HFFc6 (cell line): ENCODE data around the gene ST3GAL3. TPM values are rescaled to one million over a fixed set of nuclear protein-coding genes. Genes with fewer than 3 reads are reported as not detected.

Experiments
- DNase-seq: peaks from one replicate; pipeline ENCODE4 v3.0.0-alpha.2; 2018
- H3K27ac Mint-ChIP-seq: 2 replicates; pipeline ENCODE4 v1.8.0; 2020; ENCODE audit warnings: mild to moderate bottlenecking, mixed read lengths
- H3K27me3 Mint-ChIP-seq: 2 replicates; pipeline ENCODE4 v1.8.0; 2021; ENCODE audit warnings: mild to moderate bottlenecking, moderate library complexity, mixed read lengths; ENCODE audit not compliant: insufficient read depth
- H3K36me3 Mint-ChIP-seq: 2 replicates; pipeline ENCODE4 v1.8.0; 2021; ENCODE audit warnings: low read depth, mixed read lengths
- H3K4me1 Mint-ChIP-seq: 2 replicates; pipeline ENCODE4 v1.8.0; 2020; ENCODE audit warnings: low read depth, mixed read lengths
- H3K4me3 Mint-ChIP-seq: 2 replicates; pipeline ENCODE4 v1.8.0; 2020; ENCODE audit warnings: mild to moderate bottlenecking, moderate library complexity, mixed read lengths
- H3K9me3 Mint-ChIP-seq: 2 replicates; pipeline ENCODE4 v1.8.0; 2020; ENCODE audit warnings: mild to moderate bottlenecking, mixed read lengths
- CTCF ChIP-seq: fragments of 200-600 bp; sonication (generic); IDR thresholded peaks from 2 replicates; pipeline ENCODE4 v1.5.0; 2021; ENCODE audit warnings: antibody characterized with exemption, mild to moderate bottlenecking
- total RNA-seq, 6 experiments: library from RNA; stranded (reverse); fragmentation: NEBNext Ultra II Directional; extraction: Animal tissue kit (Norgen Biotek cat#: 25700); gene quantifications; 2 replicates in 1 of 6; 3 replicates in 5 of 6; pipeline ENCODE4 v1.2.3, GENCODE V29; 2021

The ST3GAL3 gene
- total RNA-seq, 6 experiments from 2014 or later = 15.2 to 22.3 (median 18.0) TPM

GRCh38 chr1:43789604-43790550, 82.5 kb downstream of the ST3GAL3 start:
- DNase-seq = no peak
- Mint-ChIP-seq H3K4me1 (peaks cover 1% of the 10 kb centered on the region; the same call in 1 of the 2 replicates), H3K27ac (no peak overlapping the region), H3K4me3 (no peak overlapping the region), H3K9me3 (no peaks in the 10 kb centered on the region), H3K27me3 (no peaks in the 10 kb centered on the region), H3K36me3 (peaks cover 11% of the 10 kb centered on the region; the same call in 1 of the 2 replicates)
- no peak for TF ChIP-seq CTCF

- Mint-ChIP-seq H3K4me3 (no peak overlapping the region), H3K27me3 (no peaks in the 10 kb centered on the region), H3K9me3 (no peaks in the 10 kb centered on the region), H3K36me3 (peaks cover 13% of the 10 kb centered on the region), H3K27ac (no peak overlapping the region), H3K4me1 (peaks cover 10% of the 10 kb centered on the region)
- no peak for DNase-seq
- no peak for TF ChIP-seq CTCF
These were observed 83.9 kb downstream of the ST3GAL3 start for GRCh38 chr1:43791243-43791642.

GRCh38 chr1:43796111-43796581, 88.8 kb downstream of the ST3GAL3 start:
- no peaks in the 10 kb centered on the region for H3K27me3 Mint-ChIP-seq
- peak; percentile 28 for DNase-seq
- H3K27ac Mint-ChIP-seq = no peak overlapping the region
- H3K36me3 Mint-ChIP-seq = peaks cover 33% of the 10 kb centered on the region
- TF ChIP-seq CTCF = no peak
- H3K4me1 Mint-ChIP-seq = peaks cover 34% of the 10 kb centered on the region
- no peaks in the 10 kb centered on the region for H3K9me3 Mint-ChIP-seq
- no peak overlapping the region for H3K4me3 Mint-ChIP-seq

GRCh38 chr1:43797891-43798290, 90.6 kb downstream of the ST3GAL3 start:
- TF ChIP-seq CTCF = no peak
- peaks cover 34% of the 10 kb centered on the region for H3K4me1 Mint-ChIP-seq

GRCh38 chr1:43799656-43800635, 92.6 kb downstream of the ST3GAL3 start:
- peak overlapping the region; percentile 86 for H3K27ac Mint-ChIP-seq
- H3K4me1 Mint-ChIP-seq = peaks cover 34% of the 10 kb centered on the region
- no peak for TF ChIP-seq CTCF
- DNase-seq = peak; percentile 69
- H3K4me3 Mint-ChIP-seq = peak overlapping the region; percentile 15; the same call in 1 of the 2 replicates
- peaks cover 26% of the 10 kb centered on the region for H3K36me3 Mint-ChIP-seq
- no peaks in the 10 kb centered on the region for H3K9me3 Mint-ChIP-seq
- H3K27me3 Mint-ChIP-seq = no peaks in the 10 kb centered on the region

More at GRCh38 chr1:43797891-43798290, 90.6 kb downstream of the ST3GAL3 start:
- DNase-seq = no peak
- no peaks in the 10 kb centered on the region for H3K27me3 Mint-ChIP-seq
- H3K9me3 Mint-ChIP-seq = no peaks in the 10 kb centered on the region
- no peak overlapping the region for H3K27ac Mint-ChIP-seq
- H3K36me3 Mint-ChIP-seq = peaks cover 26% of the 10 kb centered on the region
- H3K4me3 Mint-ChIP-seq = no peak overlapping the region
